ENCODE data around the gene TXNRD2.

The TXNRD2 gene

GRCh38 chr22:19873960-19874306 lies 67.7 kb downstream of the TXNRD2 start:
- no peaks in the 10 kb centered on the region for H3K4me1 ChIP-seq (ENCODE audit: control insufficient read depth, insufficient read depth, low read length)
- H3K36me3 ChIP-seq (ENCODE audit: control insufficient read depth, insufficient read depth, low read length) = peaks cover 10% of the 10 kb centered on the region
- no peak overlapping the region for H3K9ac ChIP-seq (ENCODE audit: low read depth, low read length)
- no peaks in the 10 kb centered on the region for H3K9me3 ChIP-seq (ENCODE audit: control insufficient read depth, insufficient read depth, low read length)
- no peaks in the 10 kb centered on the region for H3K27me3 ChIP-seq (ENCODE audit: control insufficient read depth, insufficient read depth, low read length)
- H3K4me3 ChIP-seq (ENCODE audit: low read depth, low read length) = no peak overlapping the region

DNA sequence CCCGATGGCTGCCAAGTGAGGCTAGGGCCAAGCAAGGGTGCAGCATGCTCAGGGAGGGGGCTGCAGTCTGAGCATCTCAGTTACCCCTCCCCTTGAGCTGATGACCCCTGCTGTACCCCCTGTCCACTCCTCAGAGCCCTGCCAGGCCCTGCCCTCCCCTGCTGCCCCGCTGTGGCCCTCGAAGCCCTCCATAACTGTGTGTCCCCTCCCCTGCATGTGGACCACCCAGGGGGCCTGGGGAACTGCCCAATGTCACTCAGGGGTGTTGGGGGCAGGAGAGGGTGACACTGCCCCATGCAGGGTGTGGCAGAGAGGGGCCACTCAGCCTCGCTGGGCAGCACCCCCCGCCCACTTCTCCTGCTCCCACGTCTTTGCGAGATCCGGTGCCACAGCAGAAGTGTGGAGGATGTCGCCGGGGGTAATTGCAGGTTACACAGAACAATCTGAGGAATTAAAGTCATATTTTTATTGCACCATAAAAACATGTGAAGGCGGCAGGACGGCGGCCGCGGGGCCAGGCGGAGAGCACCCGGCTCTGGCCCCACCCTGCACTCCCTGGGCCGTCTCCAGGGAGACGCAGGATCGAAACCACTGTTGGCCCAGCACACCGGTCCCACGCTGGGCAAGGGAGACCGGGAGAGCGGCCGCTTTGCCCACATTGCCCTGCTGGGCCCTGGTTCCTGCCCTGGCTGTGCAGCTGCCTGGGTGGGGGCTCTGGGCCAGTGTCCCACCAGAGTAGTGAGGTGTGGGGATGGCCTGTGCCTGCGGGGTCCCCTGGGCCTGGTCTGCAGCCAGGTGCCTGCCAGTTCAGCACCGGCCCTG lies 68.3 kb downstream of the TXNRD2 start:
- H3K36me3 ChIP-seq (ENCODE audit: control insufficient read depth, insufficient read depth, low read length) = peaks cover 6% of the 10 kb centered on the region
- no peaks in the 10 kb centered on the region for H3K27me3 ChIP-seq (ENCODE audit: control insufficient read depth, insufficient read depth, low read length)
- H3K9me3 ChIP-seq (ENCODE audit: control insufficient read depth, insufficient read depth, low read length) = no peaks in the 10 kb centered on the region
- H3K9ac ChIP-seq (ENCODE audit: low read depth, low read length) = no peak overlapping the region
- H3K4me1 ChIP-seq (ENCODE audit: control insufficient read depth, insufficient read depth, low read length) = no peaks in the 10 kb centered on the region
- no peak overlapping the region for H3K4me3 ChIP-seq (ENCODE audit: low read depth, low read length)

GRCh38 chr22:19872779-19873137 lies 68.9 kb downstream of the TXNRD2 start:
- Histone ChIP-seq H3K9ac (ENCODE audit: low read depth, low read length) (no peak overlapping the region), H3K36me3 (ENCODE audit: control insufficient read depth, insufficient read depth, low read length) (peaks cover 6% of the 10 kb centered on the region), H3K4me1 (ENCODE audit: control insufficient read depth, insufficient read depth, low read length) (no peaks in the 10 kb centered on the region), H3K9me3 (ENCODE audit: control insufficient read depth, insufficient read depth, low read length) (no peaks in the 10 kb centered on the region), H3K27me3 (ENCODE audit: control insufficient read depth, insufficient read depth, low read length) (no peaks in the 10 kb centered on the region), H3K4me3 (ENCODE audit: low read depth, low read length) (no peak overlapping the region)

DNA sequence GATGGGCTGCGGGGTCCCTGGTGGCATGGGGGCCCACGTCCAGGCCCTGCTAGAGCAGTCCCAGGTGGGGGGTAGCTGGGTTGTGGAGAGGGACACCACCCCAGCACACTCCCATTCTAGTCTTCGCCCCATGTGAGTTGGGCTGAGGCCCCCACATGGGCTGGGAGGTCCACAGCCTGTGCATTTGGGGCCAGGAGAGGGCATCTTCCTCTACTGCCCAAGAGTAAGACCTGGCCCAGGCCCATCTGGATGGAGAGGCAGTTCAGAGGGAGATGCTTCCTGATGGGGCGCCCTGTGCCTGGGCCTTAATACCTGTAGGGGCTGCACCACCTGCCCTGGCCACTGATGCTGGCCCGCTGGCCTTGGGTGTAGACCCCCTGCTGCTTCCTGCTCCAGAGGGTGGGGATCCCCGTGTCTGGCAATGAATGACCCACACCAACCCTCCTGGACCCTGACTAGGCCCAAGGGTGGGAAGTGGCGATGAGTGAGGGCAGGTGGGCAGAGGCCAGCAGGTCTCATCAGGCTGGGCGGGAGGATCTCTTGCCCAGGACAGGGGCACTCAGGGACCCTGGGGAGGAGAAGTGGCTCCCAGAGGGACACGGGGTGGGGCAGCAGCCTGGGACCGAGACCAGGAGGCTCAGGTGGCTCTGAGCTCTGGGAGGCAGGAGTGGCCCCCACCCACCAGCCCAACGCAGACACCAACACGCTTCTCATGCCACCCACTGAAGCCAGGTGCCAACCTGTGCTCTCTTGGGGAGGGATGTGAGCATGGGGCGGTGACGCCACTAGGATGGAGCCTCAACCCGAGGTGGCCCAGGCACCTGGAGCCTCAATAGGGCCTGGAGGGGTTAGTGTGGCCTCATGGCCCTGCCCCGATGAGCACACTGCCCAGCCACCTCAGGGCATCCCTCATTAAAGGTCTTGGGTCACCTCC lies 69.5 kb downstream of the TXNRD2 start:
- H3K36me3 ChIP-seq (ENCODE audit: control insufficient read depth, insufficient read depth, low read length) = no peaks in the 10 kb centered on the region
- H3K9ac ChIP-seq (ENCODE audit: low read depth, low read length) = no peak overlapping the region

DNA sequence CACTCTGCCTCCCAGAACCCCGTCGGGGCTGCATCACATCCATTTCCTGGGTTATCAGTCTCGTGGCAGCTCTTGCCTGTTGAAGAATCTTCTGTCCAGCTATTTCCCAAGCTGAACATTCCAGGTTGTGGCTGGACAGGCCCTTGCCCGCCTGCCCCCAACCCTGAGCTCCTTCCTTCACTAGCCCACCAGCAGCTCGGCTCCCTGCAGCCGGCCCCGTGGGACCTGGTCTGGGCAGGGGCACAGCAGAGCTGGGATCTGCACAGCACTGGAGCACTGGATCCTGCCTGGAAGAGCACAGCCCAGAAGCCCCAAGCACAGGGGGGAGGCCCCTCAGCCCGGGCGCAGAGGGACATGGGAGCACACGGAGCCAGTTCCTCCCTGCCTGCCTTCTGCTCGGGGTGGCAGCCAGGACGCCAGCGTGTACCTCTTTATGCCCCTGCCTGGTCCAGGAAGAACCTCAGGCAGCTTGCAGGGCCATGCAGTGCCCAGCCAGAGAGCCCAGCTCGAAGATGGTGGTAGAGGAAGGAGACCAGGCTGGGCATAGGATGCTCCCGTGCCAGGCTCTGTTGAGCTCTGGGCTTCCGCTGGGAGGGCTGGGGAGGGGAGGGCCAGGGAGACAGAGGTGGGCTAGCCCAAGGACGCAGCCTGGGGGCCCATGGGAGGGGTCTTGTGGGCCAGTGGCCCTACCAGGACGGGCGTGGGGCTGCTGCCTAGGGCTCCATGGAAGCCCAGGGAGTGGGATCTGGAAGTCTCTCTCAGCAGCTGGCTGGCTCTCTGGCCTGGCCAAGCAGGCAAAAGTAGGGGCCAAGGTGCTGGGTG lies 70.4 kb downstream of the TXNRD2 start:
- Histone ChIP-seq H3K9ac (ENCODE audit: low read depth, low read length) (no peak overlapping the region), H3K36me3 (ENCODE audit: control insufficient read depth, insufficient read depth, low read length) (no peaks in the 10 kb centered on the region), H3K27me3 (ENCODE audit: control insufficient read depth, insufficient read depth, low read length) (no peaks in the 10 kb centered on the region), H3K9me3 (ENCODE audit: control insufficient read depth, insufficient read depth, low read length) (no peaks in the 10 kb centered on the region), H3K4me3 (ENCODE audit: low read depth, low read length) (no peak overlapping the region), H3K4me1 (ENCODE audit: control insufficient read depth, insufficient read depth, low read length) (no peaks in the 10 kb centered on the region)

More for the DNA sequence above, 69.5 kb downstream of the TXNRD2 start:
- Histone ChIP-seq H3K27me3 (ENCODE audit: control insufficient read depth, insufficient read depth, low read length) (no peaks in the 10 kb centered on the region), H3K9me3 (ENCODE audit: control insufficient read depth, insufficient read depth, low read length) (no peaks in the 10 kb centered on the region), H3K4me1 (ENCODE audit: control insufficient read depth, insufficient read depth, low read length) (no peaks in the 10 kb centered on the region), H3K4me3 (ENCODE audit: low read depth, low read length) (no peak overlapping the region)

GRCh38 chr22:19870153-19871022 lies 71.2 kb downstream of the TXNRD2 start:
- no peaks in the 10 kb centered on the region for H3K9me3 ChIP-seq (ENCODE audit: control insufficient read depth, insufficient read depth, low read length)
- H3K4me1 ChIP-seq (ENCODE audit: control insufficient read depth, insufficient read depth, low read length) = no peaks in the 10 kb centered on the region
- H3K9ac ChIP-seq (ENCODE audit: low read depth, low read length) = no peak overlapping the region
- H3K27me3 ChIP-seq (ENCODE audit: control insufficient read depth, insufficient read depth, low read length) = no peaks in the 10 kb centered on the region
- H3K4me3 ChIP-seq (ENCODE audit: low read depth, low read length) = no peak overlapping the region
- no peaks in the 10 kb centered on the region for H3K36me3 ChIP-seq (ENCODE audit: control insufficient read depth, insufficient read depth, low read length)

- Histone ChIP-seq H3K27me3 (ENCODE audit: control insufficient read depth, insufficient read depth, low read length) (no peaks in the 10 kb centered on the region), H3K4me3 (ENCODE audit: low read depth, low read length) (no peak overlapping the region), H3K9me3 (ENCODE audit: control insufficient read depth, insufficient read depth, low read length) (no peaks in the 10 kb centered on the region), H3K9ac (ENCODE audit: low read depth, low read length) (no peak overlapping the region), H3K36me3 (ENCODE audit: control insufficient read depth, insufficient read depth, low read length) (no peaks in the 10 kb centered on the region), H3K4me1 (ENCODE audit: control insufficient read depth, insufficient read depth, low read length) (no peaks in the 10 kb centered on the region)
These were observed 72.0 kb downstream of the TXNRD2 start for GRCh38 chr22:19869497-19870152.

DNA sequence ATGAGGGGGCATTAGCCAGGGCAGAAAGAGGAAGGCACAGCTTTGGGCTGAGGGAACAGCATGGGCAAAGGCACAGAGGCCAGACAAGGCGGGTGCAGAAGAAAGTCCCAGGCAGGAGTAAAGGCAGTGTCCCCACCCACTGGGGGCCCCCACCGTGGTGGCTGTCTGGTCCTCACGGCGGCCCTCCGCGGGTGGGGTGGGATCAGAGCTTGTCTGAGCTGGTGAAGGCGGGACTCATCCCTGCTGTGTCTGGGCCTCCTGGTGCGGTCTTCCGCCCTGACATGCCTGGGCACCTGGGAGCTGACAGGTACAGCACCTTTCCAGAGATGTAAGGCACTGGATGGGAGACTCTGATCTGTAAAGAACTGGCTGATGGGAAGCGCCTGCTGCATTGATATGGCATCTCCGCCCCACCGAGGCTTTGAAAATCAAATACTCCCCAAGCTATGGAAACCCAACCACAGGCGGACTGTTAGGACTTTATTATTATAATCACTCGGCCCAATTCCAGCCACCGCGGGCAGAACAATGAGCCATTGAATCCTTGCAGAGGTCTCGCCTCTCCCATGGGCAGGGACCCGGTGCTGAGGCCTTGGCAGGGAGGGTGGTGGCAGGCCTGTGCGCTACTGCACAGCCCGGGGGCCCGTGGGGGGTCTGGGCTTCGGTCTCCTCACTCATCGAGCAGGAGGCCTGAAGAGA lies 72.7 kb downstream of the TXNRD2 start:
- Histone ChIP-seq H3K36me3 (ENCODE audit: control insufficient read depth, insufficient read depth, low read length) (no peaks in the 10 kb centered on the region), H3K4me1 (ENCODE audit: control insufficient read depth, insufficient read depth, low read length) (no peaks in the 10 kb centered on the region), H3K4me3 (ENCODE audit: low read depth, low read length) (no peak overlapping the region), H3K27me3 (ENCODE audit: control insufficient read depth, insufficient read depth, low read length) (no peaks in the 10 kb centered on the region), H3K9ac (ENCODE audit: low read depth, low read length) (no peak overlapping the region), H3K9me3 (ENCODE audit: control insufficient read depth, insufficient read depth, low read length) (no peaks in the 10 kb centered on the region)

DNA sequence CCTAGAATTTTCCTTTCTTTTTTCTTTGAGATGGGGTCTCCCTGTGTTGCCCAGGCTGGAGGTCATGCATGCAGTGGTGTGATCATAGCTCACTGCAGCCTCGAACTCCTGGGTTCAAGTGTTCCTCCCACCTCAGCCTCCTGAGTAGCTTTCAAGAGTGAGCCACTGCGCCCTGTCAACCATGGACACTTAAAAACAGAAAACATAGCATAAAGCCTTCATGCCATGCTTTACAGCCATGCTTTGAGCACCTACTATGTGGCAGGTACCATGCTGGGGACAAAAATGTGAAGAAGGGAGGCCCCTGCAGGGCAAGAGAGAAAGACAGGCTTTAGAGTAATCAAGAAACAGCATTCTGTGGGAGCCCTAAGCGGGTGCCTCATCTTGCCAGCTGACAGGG lies 73.3 kb downstream of the TXNRD2 start:
- Histone ChIP-seq H3K36me3 (ENCODE audit: control insufficient read depth, insufficient read depth, low read length) (no peaks in the 10 kb centered on the region), H3K9me3 (ENCODE audit: control insufficient read depth, insufficient read depth, low read length) (no peaks in the 10 kb centered on the region), H3K9ac (ENCODE audit: low read depth, low read length) (no peak overlapping the region), H3K4me1 (ENCODE audit: control insufficient read depth, insufficient read depth, low read length) (no peaks in the 10 kb centered on the region), H3K4me3 (ENCODE audit: low read depth, low read length) (no peak overlapping the region), H3K27me3 (ENCODE audit: control insufficient read depth, insufficient read depth, low read length) (no peaks in the 10 kb centered on the region)

- no peaks in the 10 kb centered on the region for H3K4me1 ChIP-seq (ENCODE audit: control insufficient read depth, insufficient read depth, low read length)
- H3K36me3 ChIP-seq (ENCODE audit: control insufficient read depth, insufficient read depth, low read length) = no peaks in the 10 kb centered on the region
- H3K9ac ChIP-seq (ENCODE audit: low read depth, low read length) = no peak overlapping the region
- no peaks in the 10 kb centered on the region for H3K27me3 ChIP-seq (ENCODE audit: control insufficient read depth, insufficient read depth, low read length)
- no peak overlapping the region for H3K4me3 ChIP-seq (ENCODE audit: low read depth, low read length)
- H3K9me3 ChIP-seq (ENCODE audit: control insufficient read depth, insufficient read depth, low read length) = no peaks in the 10 kb centered on the region
These were observed 74.0 kb downstream of the TXNRD2 start for GRCh38 chr22:19867617-19868016.

All from iPS-15b (cell line).